HG02840 (cell line): ENCODE measurements around the gene HARS1.
"Not testable (repeated sequence)": the region's sequence is repeated elsewhere in the genome, so short reads cannot be mapped to it uniquely, and the experiment has no call there.

Source experiments
- ATAC-seq: cut with Tn5 transposase; IDR thresholded peaks from one replicate; pipeline ENCODE4 v1.9.1; 2021; ENCODE audit warnings: mild to moderate bottlenecking, moderate library complexity, moderate number of reproducible peaks; ENCODE audit not compliant: unreplicated experiment, low FRiP score

Gene HARS1, protein sequence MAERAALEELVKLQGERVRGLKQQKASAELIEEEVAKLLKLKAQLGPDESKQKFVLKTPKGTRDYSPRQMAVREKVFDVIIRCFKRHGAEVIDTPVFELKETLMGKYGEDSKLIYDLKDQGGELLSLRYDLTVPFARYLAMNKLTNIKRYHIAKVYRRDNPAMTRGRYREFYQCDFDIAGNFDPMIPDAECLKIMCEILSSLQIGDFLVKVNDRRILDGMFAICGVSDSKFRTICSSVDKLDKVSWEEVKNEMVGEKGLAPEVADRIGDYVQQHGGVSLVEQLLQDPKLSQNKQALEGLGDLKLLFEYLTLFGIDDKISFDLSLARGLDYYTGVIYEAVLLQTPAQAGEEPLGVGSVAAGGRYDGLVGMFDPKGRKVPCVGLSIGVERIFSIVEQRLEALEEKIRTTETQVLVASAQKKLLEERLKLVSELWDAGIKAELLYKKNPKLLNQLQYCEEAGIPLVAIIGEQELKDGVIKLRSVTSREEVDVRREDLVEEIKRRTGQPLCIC

GRCh38 chr5:140690941-140691924 is at the start of gene HARS1, which contains the start of gene HARS2:
TSS of gene HARS1 (minus strand) at chr5:140691370. CDS start at chr5:140691304, 66 bp downstream.
TSS of gene HARS2 (plus strand) at chr5:140691455. CDS start at chr5:140691649, 194 bp downstream.
- ATAC-seq, result peak; percentile 98

- ATAC-seq, result no peak
Measured at GRCh38 chr5:140737486-140737885, 46.3 kb upstream of the HARS1 start.

GRCh38 chr5:140734354-140734753 is 43.2 kb upstream of the HARS1 start:
- ATAC-seq, result no peak

GRCh38 chr5:140733098-140733497 is 41.9 kb upstream of the HARS1 start:
- no peak for ATAC-seq

GRCh38 chr5:140725799-140726471 is 34.8 kb upstream of the HARS1 start:
- peak; percentile 90 for ATAC-seq

DNA sequence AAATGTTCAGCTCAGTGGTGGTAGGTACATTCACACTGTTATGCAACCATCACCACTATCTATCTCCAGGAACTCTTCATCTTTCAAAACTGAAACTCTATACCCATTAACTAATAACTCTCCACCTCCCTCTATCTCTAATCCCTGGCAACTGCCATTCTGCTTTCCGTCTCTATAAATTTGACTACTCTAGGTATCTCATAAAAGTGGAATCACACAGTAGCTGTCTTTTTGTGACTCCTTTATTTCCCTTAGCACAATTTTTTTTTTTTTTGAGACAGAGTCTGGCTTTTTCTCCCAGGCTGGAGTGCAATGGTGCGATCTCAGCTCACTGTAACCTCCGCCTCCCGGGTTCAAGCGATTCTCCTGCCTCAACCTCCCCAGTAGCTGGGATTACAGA is 30.2 kb upstream of the HARS1 start:
- not testable (repeated sequence) for ATAC-seq

GRCh38 chr5:140720738-140721137 is 29.6 kb upstream of the HARS1 start:
- ATAC-seq, result not testable (repeated sequence)

DNA sequence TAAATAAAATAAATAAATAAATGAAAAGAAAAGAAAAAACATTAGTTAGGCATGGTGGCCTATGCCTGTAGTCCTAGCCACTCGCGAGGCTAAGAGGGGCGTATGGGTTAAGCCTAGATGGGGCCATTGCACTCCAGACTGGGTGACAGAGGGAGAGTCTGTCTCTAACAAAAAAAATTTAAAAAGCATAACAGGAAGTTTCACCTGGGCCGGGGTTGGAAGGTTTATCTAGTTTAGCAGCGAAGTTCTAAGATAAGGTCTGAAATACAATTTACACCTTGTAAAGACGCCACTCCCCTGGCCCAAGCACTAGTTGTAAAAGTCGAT is 27.1 kb upstream of the HARS1 start:
- no peak for ATAC-seq

- not testable (repeated sequence) for ATAC-seq
Measured at GRCh38 chr5:140716238-140716637, 25.1 kb upstream of the HARS1 start.

DNA sequence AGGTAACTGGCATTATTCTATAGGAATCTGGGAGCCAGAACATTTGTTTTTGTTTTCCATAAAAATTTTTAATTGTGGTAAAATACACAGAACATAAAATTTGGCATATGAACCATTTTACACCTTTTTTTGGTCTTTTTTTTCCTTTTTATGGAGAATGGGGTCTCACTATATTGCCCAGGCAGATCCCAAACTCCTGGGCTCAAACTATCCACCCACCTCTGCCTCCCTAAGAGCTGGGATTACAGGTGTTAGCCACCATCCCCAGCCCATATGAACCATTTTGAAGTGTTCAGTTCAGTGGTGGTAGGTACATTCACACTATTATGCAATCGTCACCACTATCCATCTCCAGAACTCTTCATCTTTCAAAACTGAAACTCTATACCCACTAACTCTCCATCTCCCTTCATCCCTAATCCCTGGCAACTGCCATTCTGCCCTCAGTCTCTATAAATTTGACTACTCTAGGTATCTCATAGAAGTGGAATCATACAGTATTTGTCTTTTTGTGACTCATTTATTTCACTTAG is 22.5 kb upstream of the HARS1 start:
- ATAC-seq, result no peak

DNA sequence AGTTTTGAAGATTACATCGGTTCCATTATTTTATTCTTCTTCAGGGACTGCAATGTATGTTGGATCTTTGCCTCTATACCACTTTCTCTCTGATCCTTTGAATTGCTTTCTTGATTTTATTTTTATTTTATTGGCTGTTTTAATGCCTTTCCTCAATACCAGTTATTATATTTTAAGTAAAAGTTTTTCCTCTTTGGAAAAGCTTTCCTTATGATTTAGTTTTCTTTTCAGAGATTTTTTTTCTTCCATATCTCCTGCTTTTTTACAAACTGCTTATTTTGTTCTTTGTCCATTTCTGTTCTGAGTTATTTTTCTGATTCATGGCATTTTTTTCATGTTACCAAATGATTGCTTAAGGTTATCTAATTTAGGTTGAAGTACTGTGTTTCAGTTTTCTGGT is 20.6 kb upstream of the HARS1 start:
- no peak for ATAC-seq

DNA sequence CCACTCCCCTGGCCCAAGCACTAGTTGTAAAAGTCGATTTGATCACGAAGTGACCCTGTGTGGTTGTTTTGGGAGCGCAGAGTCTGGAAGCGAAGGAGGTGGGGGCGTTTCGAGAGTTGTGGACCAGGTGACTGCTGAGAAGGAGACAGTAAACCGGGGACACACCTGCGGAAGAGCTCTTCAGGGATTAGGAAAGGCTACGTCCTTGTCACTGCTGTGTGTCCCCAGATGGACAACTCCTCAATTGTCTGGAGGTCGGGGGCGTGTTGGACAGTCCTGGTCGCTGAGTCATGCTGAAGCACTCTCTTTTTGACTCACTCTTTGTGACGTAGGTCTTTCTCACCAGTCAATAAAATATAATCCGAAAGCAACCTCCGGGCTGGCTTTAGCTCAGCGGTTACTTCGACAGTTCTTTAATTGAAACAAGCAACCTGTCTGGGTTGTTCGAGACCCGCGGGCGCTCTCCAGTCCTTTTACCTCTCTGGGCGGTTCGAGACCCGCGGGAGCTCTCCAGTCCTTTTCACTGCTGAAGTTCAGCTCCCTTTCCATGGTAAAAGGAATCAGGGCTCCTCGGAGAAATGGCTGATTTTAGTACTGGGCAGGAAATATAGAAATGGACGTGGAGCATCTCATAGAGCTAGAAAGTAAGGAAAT is 19.9 kb upstream of the HARS1 start:
- ATAC-seq, result peak; percentile 89

- not testable (repeated sequence) for ATAC-seq
Measured at GRCh38 chr5:140708787-140709186, 17.6 kb upstream of the HARS1 start.

DNA sequence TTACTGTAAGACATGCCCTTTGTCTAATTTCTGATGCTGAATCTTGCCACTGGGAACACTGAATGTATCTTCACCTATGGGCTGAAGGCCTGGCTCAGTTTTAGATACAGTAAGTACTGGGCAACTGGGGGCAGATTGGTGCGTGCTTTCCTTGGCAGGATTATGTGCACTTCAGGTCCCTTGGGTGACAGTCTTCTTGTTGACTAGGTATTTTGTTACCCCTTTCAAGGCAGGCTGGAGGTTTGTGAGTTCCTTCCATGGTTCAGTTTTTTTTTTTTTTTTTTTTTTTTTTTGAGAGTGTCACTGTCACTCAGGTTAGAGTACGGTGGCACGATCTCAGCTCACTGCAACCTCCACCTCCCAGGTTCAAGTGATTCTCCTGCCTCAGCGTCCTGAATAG is 16.6 kb upstream of the HARS1 start:
- ATAC-seq, result no peak

- ATAC-seq, result peak; percentile 93
Measured at GRCh38 chr5:140700177-140701144, 9.3 kb upstream of the HARS1 start, which contains the start of gene ZMAT2. TSS of gene ZMAT2 (plus strand) at chr5:140700447. CDS start at chr5:140700461, 14 bp downstream.

DNA sequence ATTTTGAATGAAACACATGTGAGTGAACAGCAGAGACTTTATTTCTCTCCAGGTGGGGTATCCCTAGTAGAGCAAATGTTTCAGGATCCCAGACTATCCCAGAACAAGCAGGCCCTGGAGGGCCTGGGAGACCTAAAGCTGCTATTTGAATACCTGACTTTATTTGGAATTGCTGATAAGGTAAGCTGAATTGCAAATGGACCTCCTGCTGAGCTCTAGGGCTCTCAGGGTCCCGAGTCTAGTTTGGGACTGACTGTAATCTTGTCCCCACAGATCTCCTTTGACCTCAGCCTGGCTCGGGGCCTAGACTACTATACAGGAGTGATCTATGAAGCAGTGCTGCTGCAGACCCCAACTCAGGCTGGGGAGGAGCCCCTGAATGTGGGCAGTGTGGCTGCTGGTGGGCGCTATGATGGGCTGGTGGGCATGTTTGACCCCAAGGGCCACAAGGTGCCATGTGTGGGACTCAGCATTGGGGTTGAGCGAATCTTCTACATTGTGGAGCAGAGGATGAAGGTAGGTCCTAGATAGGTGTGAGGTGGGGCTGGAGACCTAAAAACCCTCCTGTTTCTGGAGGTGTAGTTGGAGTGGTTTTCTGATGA is 5.8 kb upstream of the HARS1 start:
- ATAC-seq, result no peak

DNA sequence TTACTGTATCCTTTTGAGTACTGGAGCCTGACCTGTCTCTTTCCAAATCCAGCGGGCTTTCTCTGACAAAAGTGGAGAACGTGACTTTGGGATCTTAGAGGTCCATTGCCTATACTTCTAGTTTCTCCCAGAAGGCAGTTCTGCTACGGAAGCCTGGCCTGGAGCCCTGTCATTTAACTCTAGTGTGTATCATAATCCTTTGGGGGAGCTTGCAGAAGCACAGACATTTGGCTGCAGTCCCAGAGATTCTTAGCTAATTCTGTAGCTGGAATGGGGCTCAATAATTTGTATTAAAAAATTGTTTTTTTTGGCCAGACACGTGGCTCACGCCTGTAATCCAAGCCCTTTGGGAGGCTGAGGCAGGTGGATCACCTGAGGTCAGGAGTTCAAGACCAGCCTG is 3.1 kb upstream of the HARS1 start:
- ATAC-seq, result no peak

- ATAC-seq, result no peak
Measured at GRCh38 chr5:140690376-140690932, 716 bp downstream of the HARS1 start.
